Neuronal stem cell (in vitro differentiated cells): Measurements from ENCODE around the gene LILRB2.

Source experiments
- DNase-seq: peaks from one replicate; pipeline ENCODE4 v3.0.0-alpha.2; 2013; ENCODE audit warnings: low spot score
- H2AFZ ChIP-seq: one replicate; pipeline ENCODE4 v1.6.1; 2013; ENCODE audit warnings: mild to moderate bottlenecking, low read length, inconsistent platforms
- H2AK5ac ChIP-seq: 2 replicates; pipeline ENCODE4 v1.6.1; 2013; ENCODE audit warnings: low read depth, mild to moderate bottlenecking, inconsistent platforms, low read length, moderate library complexity, mixed read lengths
- H2BK120ac ChIP-seq: 2 replicates; pipeline ENCODE4 v1.6.1; 2013; ENCODE audit warnings: low read depth, mild to moderate bottlenecking, inconsistent platforms, low read length, moderate library complexity, mixed read lengths
- H2BK12ac ChIP-seq: one replicate; pipeline ENCODE4 v1.6.1; 2013; ENCODE audit warnings: low read length, inconsistent platforms
- H2BK15ac ChIP-seq: 2 replicates; pipeline ENCODE4 v1.6.1; 2013; ENCODE audit warnings: mild to moderate bottlenecking, low read length, inconsistent platforms, mixed read lengths
- H2BK5ac ChIP-seq: one replicate; pipeline ENCODE4 v1.6.1; 2013; ENCODE audit warnings: inconsistent platforms, mild to moderate bottlenecking, low read length, moderate library complexity
- H3K14ac ChIP-seq: one replicate; pipeline ENCODE4 v1.6.1; 2013; ENCODE audit warnings: low read length, inconsistent platforms
- H3K18ac ChIP-seq: 2 replicates; pipeline ENCODE4 v1.6.1; 2013; ENCODE audit warnings: low read length, inconsistent platforms
- H3K23ac ChIP-seq: 2 replicates; pipeline ENCODE4 v1.6.1; 2013; ENCODE audit warnings: low read depth, mild to moderate bottlenecking, mixed read lengths, low read length, inconsistent platforms; ENCODE audit not compliant: poor library complexity
- H3K27ac ChIP-seq: replicated peaks from 3 replicates; pipeline ENCODE4 v1.5.1; 2013; ENCODE audit warnings: low read length, inconsistent platforms
- H3K27me3 ChIP-seq, 3 experiments: 2 replicates each; pipeline ENCODE4 v1.6.1; 2013; ENCODE audit warnings: low read length in 3 of 3, mild to moderate bottlenecking in 2 of 3, inconsistent platforms in 1 of 3, low read depth in 1 of 3, mixed read lengths in 1 of 3, moderate library complexity in 1 of 3; ENCODE audit not compliant: control insufficient read depth in 3 of 3, insufficient read depth in 3 of 3
- H3K36me3 ChIP-seq, 2 donors: replicated peaks in 1 of 2; 2 replicates each; pipeline ENCODE4 v1.6.1; 2013; ENCODE audit warnings: low read length in 2 of 2; ENCODE audit not compliant: control insufficient read depth in 2 of 2, insufficient read depth in 2 of 2
- H3K4ac ChIP-seq: 2 replicates; pipeline ENCODE4 v1.6.1; 2013; ENCODE audit warnings: inconsistent platforms, mild to moderate bottlenecking, low read length, moderate library complexity
- H3K4me1 ChIP-seq, 2 donors: 1 replicate in 1 of 2; 2 replicates in 1 of 2; pipeline ENCODE4 v1.6.1; 2013; ENCODE audit warnings: low read length in 2 of 2, low read depth in 1 of 2; ENCODE audit not compliant: control insufficient read depth in 2 of 2, insufficient read depth in 1 of 2
- H3K4me2 ChIP-seq: one replicate; pipeline ENCODE4 v1.6.1; 2013; ENCODE audit warnings: mild to moderate bottlenecking, low read length, inconsistent platforms; ENCODE audit not compliant: insufficient read depth, poor library complexity, severe bottlenecking
- H3K4me3 ChIP-seq, 2 donors: 2 replicates each; pipeline ENCODE4 v1.5.1; 2013; ENCODE audit warnings: low read length in 2 of 2, mild to moderate bottlenecking in 2 of 2, inconsistent platforms in 1 of 2, moderate library complexity in 1 of 2
- H3K79me1 ChIP-seq: one replicate; pipeline ENCODE4 v1.6.1; 2013; ENCODE audit warnings: low read depth, mild to moderate bottlenecking, inconsistent platforms, low read length, moderate library complexity
- H3K9ac ChIP-seq: one replicate; pipeline ENCODE4 v1.6.1; 2013; ENCODE audit warnings: mild to moderate bottlenecking, low read depth, low read length, inconsistent platforms; ENCODE audit not compliant: poor library complexity
- H3K9me3 ChIP-seq, 2 donors: replicated peaks in 1 of 2; 2 replicates each; pipeline versions ENCODE3 to v1.6.1; 2013; ENCODE audit warnings: low read length in 2 of 2, mild to moderate bottlenecking in 2 of 2, inconsistent platforms in 1 of 2, low read depth in 1 of 2, mixed read lengths in 1 of 2, moderate library complexity in 1 of 2; ENCODE audit not compliant: control insufficient read depth in 2 of 2, insufficient read depth in 1 of 2
- H4K8ac ChIP-seq: one replicate; pipeline ENCODE4 v1.6.1; 2013; ENCODE audit warnings: low read depth, mild to moderate bottlenecking, inconsistent platforms, low read length, moderate library complexity
- H4K91ac ChIP-seq: one replicate; pipeline ENCODE4 v1.6.1; 2013; ENCODE audit warnings: low read length, low read depth, mild to moderate bottlenecking, inconsistent platforms; ENCODE audit not compliant: poor library complexity
- WGBS, 2 donors: extraction: QIAGEN DNeasy Blood & Tissue Kit; methylation state at CpG; one replicate each; pipeline ENCODE4 v1.1.7; 2013; ENCODE audit warnings: missing lambda C conversion rate in 2 of 2, mixed read lengths in 1 of 2; ENCODE audit not compliant: insufficient read length in 2 of 2, insufficient replicate concordance in 1 of 2; ENCODE audit errors: extremely low coverage in 2 of 2; 5-methylcytosine and 5-hydroxymethylcytosine counted together

Gene LILRB2

GRCh38 chr19:54233941-54234340, 47.0 kb downstream of the LILRB2 start:
- H3K9ac ChIP-seq, result no peak overlapping the region
- H3K79me1 ChIP-seq, result no peaks in the 10 kb centered on the region
- no peak overlapping the region for H3K4ac ChIP-seq
- no peak overlapping the region for H2BK15ac ChIP-seq
- no peak overlapping the region for H3K14ac ChIP-seq
- peaks cover 0 to 9% (median 0%) of the 10 kb centered on the region in 3 experiments for H3K27me3 ChIP-seq
- H3K23ac ChIP-seq, result no peak overlapping the region
- H3K4me1 ChIP-seq, result peaks cover 0 to 2% of the 10 kb centered on the region in 2 donors
- H2AK5ac ChIP-seq, result no peak overlapping the region
- H3K36me3 ChIP-seq, result no peaks in the 10 kb centered on the region
- H4K8ac ChIP-seq, result no peak overlapping the region
- no peak overlapping the region for H3K4me2 ChIP-seq
- no peak overlapping the region for H2BK12ac ChIP-seq
- H2BK120ac ChIP-seq, result no peak overlapping the region
- H2BK5ac ChIP-seq, result no peak overlapping the region
- no peak overlapping the region for H3K4me3 ChIP-seq
- DNase-seq, result no peak
- peaks cover 5% of the 10 kb centered on the region in 2 donors for H3K9me3 ChIP-seq
- no peak overlapping the region for H3K18ac ChIP-seq
- H2AFZ ChIP-seq, result no peak overlapping the region
- WGBS, 2 donors, result no CpG with 5 or more reads among the region's 5 CpGs
- H3K27ac ChIP-seq, result no peak overlapping the region
- H4K91ac ChIP-seq, result no peak overlapping the region

- H2BK120ac ChIP-seq, result no peak overlapping the region
- no peak overlapping the region for H2AK5ac ChIP-seq
- H4K8ac ChIP-seq, result no peak overlapping the region
- H3K27me3 ChIP-seq, result peaks cover 0 to 4% (median 0%) of the 10 kb centered on the region in 3 experiments
- H3K14ac ChIP-seq, result no peak overlapping the region
- H3K4me2 ChIP-seq, result no peak overlapping the region
- no peak overlapping the region for H4K91ac ChIP-seq
- peak; percentile 68 for DNase-seq
- peak overlapping the region; percentile 52 for H2AFZ ChIP-seq
- no peak overlapping the region for H3K9ac ChIP-seq
- H3K4me3 ChIP-seq, result no peak overlapping the region
- peaks cover 0 to 2% of the 10 kb centered on the region in 2 donors for H3K4me1 ChIP-seq
- H3K36me3 ChIP-seq, result no peaks in the 10 kb centered on the region
- WGBS, 2 donors, result no CpG with 5 or more reads among the region's 21 CpGs
- no peak overlapping the region for H2BK15ac ChIP-seq
- peaks cover 5% of the 10 kb centered on the region in 2 donors for H3K9me3 ChIP-seq
- H3K4ac ChIP-seq, result no peak overlapping the region
- no peak overlapping the region for H2BK12ac ChIP-seq
- H3K18ac ChIP-seq, result no peak overlapping the region
- H3K27ac ChIP-seq, result no peak overlapping the region
- H3K23ac ChIP-seq, result no peak overlapping the region
- no peaks in the 10 kb centered on the region for H3K79me1 ChIP-seq
- H2BK5ac ChIP-seq, result no peak overlapping the region
Measured at GRCh38 chr19:54231077-54231931, 49.6 kb downstream of the LILRB2 start.

GRCh38 chr19:54230031-54230430, 50.9 kb downstream of the LILRB2 start:
- peaks cover 0 to 2% of the 10 kb centered on the region in 2 donors for H3K4me1 ChIP-seq

DNA sequence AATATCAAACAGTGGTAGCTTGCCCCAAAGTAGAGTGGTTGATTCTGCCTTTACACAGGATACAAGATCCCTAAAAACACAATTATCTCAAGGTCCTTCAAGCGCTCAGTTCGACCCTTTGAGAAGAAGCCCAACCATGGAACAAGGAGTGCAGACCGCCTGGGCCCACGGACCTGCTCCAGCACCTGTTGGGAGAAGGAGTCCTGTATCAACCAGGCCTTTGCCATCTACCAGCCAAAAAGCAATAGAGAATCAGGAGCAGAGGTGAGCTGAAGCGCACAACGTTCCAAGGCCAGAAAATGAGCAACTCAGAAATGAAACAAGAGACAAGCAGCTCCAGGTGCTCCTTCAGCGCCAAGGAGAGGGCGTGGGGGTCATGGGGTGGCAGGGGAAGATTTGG, 51.8 kb downstream of the LILRB2 start:
- Histone ChIP-seq H3K4me2 (no peak overlapping the region), H2BK120ac (no peak overlapping the region), H4K91ac (no peak overlapping the region), H3K36me3 (no peaks in the 10 kb centered on the region), H3K4ac (no peak overlapping the region), H3K4me1 (peaks cover 0 to 2% of the 10 kb centered on the region in 2 donors), H3K27ac (no peak overlapping the region), H3K23ac (no peak overlapping the region), H2BK15ac (no peak overlapping the region), H2BK12ac (no peak overlapping the region), H2AFZ (no peak overlapping the region), H3K27me3 (peaks cover 0 to 4% (median 0%) of the 10 kb centered on the region in 3 experiments), H3K18ac (no peak overlapping the region), H3K14ac (no peak overlapping the region), H3K79me1 (no peaks in the 10 kb centered on the region), H4K8ac (no peak overlapping the region), H3K4me3 (no peak overlapping the region), H3K9ac (no peak overlapping the region), H3K9me3 (no peaks in the 10 kb centered on the region), H2AK5ac (no peak overlapping the region), H2BK5ac (no peak overlapping the region)
- no peak for DNase-seq
- WGBS, 2 donors, result no CpG with 5 or more reads among the region's 8 CpGs

More at GRCh38 chr19:54230031-54230430, 50.9 kb downstream of the LILRB2 start:
- Histone ChIP-seq H2AK5ac (no peak overlapping the region), H3K9ac (no peak overlapping the region), H4K8ac (no peak overlapping the region), H3K9me3 (peaks cover 0 to 4% of the 10 kb centered on the region in 2 donors), H2BK5ac (no peak overlapping the region), H3K18ac (no peak overlapping the region), H3K4ac (no peak overlapping the region), H4K91ac (no peak overlapping the region), H3K23ac (no peak overlapping the region), H3K27me3 (peaks cover 0 to 4% (median 0%) of the 10 kb centered on the region in 3 experiments), H2BK12ac (no peak overlapping the region), H3K4me3 (no peak overlapping the region), H3K79me1 (no peaks in the 10 kb centered on the region), H2BK15ac (no peak overlapping the region), H3K4me2 (no peak overlapping the region), H3K14ac (no peak overlapping the region), H3K36me3 (no peaks in the 10 kb centered on the region), H2AFZ (no peak overlapping the region), H2BK120ac (no peak overlapping the region), H3K27ac (no peak overlapping the region)
- no peak for DNase-seq
- no CpG with 5 or more reads among the region's 7 CpGs for WGBS, 2 donors
